K562 (cell line): Measurements from ENCODE around the gene MYO7A.

Source experiments
- CHD1 ChIP-seq: fragments of 200-600 bp; sonication (generic); IDR thresholded peaks from one replicate; pipeline ENCODE4 v1.6.1; 2012; ENCODE audit warnings: mild to moderate bottlenecking, moderate library complexity, low read length, inconsistent platforms
- NFYB ChIP-seq: IDR thresholded peaks from 2 replicates; pipeline ENCODE4 v1.6.1; 2011; ENCODE audit warnings: mild to moderate bottlenecking, moderate library complexity; ENCODE audit not compliant: insufficient read length; ENCODE audit errors: extremely low read depth
- NR3C1 ChIP-seq: sonication (generic); formaldehyde crosslinking; IDR thresholded peaks from 2 replicates; pipeline ENCODE4 v1.8.1; 2022; ENCODE audit warnings: missing genetic modification reagents
- POLR2A ChIP-seq: fragments of 450-650 bp; conservative IDR thresholded peaks from 2 replicates; pipeline ENCODE4 v1.6.1; 2016
- SIN3A ChIP-seq, 2 experiments: fragments of 150-350 bp in 1 of 2; IDR thresholded peaks; 2 replicates each; pipeline ENCODE4 v1.6.1; 2011 to 2016; ENCODE audit warnings: borderline replicate concordance in 2 of 2, low read depth in 2 of 2, low read length in 2 of 2, mild to moderate bottlenecking in 2 of 2, moderate library complexity in 2 of 2; ENCODE audit not compliant: control insufficient read depth in 1 of 2
- ZNF282 ChIP-seq: sonication (generic); formaldehyde crosslinking; IDR thresholded peaks from 2 replicates; pipeline ENCODE4 v1.8.1; 2023; ENCODE audit warnings: missing genetic modification reagents
- ZNF3 ChIP-seq: fragments of 250-450 bp; sonication (Bioruptor Pico); IDR thresholded peaks from 2 replicates; pipeline ENCODE4 v1.5.0; 2021; ENCODE audit warnings: mild to moderate bottlenecking, moderate library complexity
- ZNF41 ChIP-seq: fragments of 250-450 bp; sonication (Bioruptor Pico); conservative IDR thresholded peaks from 2 replicates; pipeline ENCODE4 v1.4.0; 2020; ENCODE audit warnings: mild to moderate bottlenecking
- TF ChIP-seq, protein P1 (sequence below), 3 experiments: IDR thresholded peaks in 2 of 3; conservative IDR thresholded peaks in 1 of 3; 2 replicates each; pipeline ENCODE4 v1.5.1; 2011 to 2012; ENCODE audit warnings: low read length in 3 of 3, mild to moderate bottlenecking in 3 of 3, control low read depth in 2 of 3, improper control_type of control experiment in 1 of 3, inconsistent platforms in 1 of 3, low read depth in 1 of 3, mixed read lengths in 1 of 3, moderate library complexity in 1 of 3; ENCODE audit not compliant: insufficient read depth in 2 of 3
- TF ChIP-seq, protein P2 (sequence below): fragments of 250-450 bp; sonication (Bioruptor Pico); IDR thresholded peaks from 2 replicates; pipeline ENCODE4 v1.4.0; 2020; ENCODE audit warnings: mild to moderate bottlenecking
- TF ChIP-seq, protein P3 (sequence below): fragments of 250-450 bp; sonication (Bioruptor Pico); IDR thresholded peaks from 2 replicates; pipeline ENCODE4 v1.9.0; 2021; ENCODE audit warnings: mild to moderate bottlenecking, inconsistent platforms
- TF ChIP-seq, protein P4 (sequence below): fragments of 250-450 bp; sonication (Bioruptor Pico); IDR thresholded peaks from 2 replicates; pipeline ENCODE4 v1.8.0; 2022; ENCODE audit warnings: moderate library complexity, mild to moderate bottlenecking, inconsistent platforms

DNA sequence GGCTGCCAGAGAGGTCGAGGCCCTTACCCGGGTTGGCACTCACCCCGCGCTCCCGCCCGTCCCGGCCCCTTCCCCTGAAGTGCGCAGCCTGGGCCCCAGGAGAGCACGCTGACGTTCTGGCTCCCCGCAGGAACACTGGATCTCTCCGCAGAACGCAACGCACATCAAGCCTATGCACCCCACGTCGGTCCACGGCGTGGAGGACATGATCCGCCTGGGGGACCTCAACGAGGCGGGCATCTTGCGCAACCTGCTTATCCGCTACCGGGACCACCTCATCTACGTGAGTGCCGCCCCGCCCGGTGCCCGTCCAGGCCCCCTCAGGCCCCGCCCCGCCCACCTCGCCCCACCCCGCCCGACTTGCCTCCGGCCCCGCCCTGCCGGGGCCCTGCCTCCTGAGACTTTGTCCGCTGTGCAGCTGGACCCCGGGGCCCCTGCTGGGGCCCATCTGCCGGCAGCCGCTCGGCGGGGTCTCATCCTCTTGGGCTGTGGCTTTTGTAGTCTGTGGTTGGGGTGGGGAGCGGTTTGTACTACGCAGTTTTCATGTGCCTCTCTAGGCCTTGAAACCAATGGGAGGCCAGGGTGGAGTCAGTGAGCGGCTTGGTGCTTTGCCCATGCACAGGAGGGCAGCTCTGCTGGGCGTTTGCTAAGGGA is 19.7 kb downstream of the MYO7A start:
- TF ChIP-seq, protein P1, sequence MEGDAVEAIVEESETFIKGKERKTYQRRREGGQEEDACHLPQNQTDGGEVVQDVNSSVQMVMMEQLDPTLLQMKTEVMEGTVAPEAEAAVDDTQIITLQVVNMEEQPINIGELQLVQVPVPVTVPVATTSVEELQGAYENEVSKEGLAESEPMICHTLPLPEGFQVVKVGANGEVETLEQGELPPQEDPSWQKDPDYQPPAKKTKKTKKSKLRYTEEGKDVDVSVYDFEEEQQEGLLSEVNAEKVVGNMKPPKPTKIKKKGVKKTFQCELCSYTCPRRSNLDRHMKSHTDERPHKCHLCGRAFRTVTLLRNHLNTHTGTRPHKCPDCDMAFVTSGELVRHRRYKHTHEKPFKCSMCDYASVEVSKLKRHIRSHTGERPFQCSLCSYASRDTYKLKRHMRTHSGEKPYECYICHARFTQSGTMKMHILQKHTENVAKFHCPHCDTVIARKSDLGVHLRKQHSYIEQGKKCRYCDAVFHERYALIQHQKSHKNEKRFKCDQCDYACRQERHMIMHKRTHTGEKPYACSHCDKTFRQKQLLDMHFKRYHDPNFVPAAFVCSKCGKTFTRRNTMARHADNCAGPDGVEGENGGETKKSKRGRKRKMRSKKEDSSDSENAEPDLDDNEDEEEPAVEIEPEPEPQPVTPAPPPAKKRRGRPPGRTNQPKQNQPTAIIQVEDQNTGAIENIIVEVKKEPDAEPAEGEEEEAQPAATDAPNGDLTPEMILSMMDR (IDR thresholded peaks at IDR 0.05 in 2 of 3, conservative IDR thresholded peaks at IDR 0.05 in 1 of 3; ENCODE audit: insufficient read depth in 2 of 3, low read depth in 1 of 3, low read length in 3 of 3): no peak
- no peak for TF ChIP-seq NR3C1 (CRISPR knock-in tag)
- TF ChIP-seq POLR2A: no peak
- TF ChIP-seq ZNF41 (CRISPR knock-in tag): no peak
- TF ChIP-seq CHD1: no peak
- TF ChIP-seq, protein P2, sequence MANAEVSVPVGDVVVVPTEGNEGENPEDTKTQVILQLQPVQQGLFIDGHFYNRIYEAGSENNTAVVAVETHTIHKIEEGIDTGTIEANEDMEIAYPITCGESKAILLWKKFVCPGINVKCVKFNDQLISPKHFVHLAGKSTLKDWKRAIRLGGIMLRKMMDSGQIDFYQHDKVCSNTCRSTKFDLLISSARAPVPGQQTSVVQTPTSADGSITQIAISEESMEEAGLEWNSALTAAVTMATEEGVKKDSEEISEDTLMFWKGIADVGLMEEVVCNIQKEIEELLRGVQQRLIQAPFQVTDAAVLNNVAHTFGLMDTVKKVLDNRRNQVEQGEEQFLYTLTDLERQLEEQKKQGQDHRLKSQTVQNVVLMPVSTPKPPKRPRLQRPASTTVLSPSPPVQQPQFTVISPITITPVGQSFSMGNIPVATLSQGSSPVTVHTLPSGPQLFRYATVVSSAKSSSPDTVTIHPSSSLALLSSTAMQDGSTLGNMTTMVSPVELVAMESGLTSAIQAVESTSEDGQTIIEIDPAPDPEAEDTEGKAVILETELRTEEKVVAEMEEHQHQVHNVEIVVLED (CRISPR knock-in tag): no peak
- no peak for TF ChIP-seq SIN3A (IDR thresholded peaks at IDR 0.05; ENCODE audit: borderline replicate concordance in 2 of 2, control insufficient read depth in 1 of 2, low read depth in 2 of 2, low read length in 2 of 2)
- TF ChIP-seq ZNF282: no peak
- TF ChIP-seq ZNF3 (CRISPR knock-in tag): no peak
- TF ChIP-seq, protein P3, sequence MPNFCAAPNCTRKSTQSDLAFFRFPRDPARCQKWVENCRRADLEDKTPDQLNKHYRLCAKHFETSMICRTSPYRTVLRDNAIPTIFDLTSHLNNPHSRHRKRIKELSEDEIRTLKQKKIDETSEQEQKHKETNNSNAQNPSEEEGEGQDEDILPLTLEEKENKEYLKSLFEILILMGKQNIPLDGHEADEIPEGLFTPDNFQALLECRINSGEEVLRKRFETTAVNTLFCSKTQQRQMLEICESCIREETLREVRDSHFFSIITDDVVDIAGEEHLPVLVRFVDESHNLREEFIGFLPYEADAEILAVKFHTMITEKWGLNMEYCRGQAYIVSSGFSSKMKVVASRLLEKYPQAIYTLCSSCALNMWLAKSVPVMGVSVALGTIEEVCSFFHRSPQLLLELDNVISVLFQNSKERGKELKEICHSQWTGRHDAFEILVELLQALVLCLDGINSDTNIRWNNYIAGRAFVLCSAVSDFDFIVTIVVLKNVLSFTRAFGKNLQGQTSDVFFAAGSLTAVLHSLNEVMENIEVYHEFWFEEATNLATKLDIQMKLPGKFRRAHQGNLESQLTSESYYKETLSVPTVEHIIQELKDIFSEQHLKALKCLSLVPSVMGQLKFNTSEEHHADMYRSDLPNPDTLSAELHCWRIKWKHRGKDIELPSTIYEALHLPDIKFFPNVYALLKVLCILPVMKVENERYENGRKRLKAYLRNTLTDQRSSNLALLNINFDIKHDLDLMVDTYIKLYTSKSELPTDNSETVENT (CRISPR knock-in tag): no peak
- TF ChIP-seq NFYB: no peak
- TF ChIP-seq, protein P4, sequence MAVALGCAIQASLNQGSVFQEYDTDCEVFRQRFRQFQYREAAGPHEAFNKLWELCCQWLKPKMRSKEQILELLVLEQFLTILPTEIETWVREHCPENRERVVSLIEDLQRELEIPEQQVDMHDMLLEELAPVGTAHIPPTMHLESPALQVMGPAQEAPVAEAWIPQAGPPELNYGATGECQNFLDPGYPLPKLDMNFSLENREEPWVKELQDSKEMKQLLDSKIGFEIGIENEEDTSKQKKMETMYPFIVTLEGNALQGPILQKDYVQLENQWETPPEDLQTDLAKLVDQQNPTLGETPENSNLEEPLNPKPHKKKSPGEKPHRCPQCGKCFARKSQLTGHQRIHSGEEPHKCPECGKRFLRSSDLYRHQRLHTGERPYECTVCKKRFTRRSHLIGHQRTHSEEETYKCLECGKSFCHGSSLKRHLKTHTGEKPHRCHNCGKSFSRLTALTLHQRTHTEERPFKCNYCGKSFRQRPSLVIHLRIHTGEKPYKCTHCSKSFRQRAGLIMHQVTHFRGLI: no peak
